ENCODE data around the gene NCF1.
"Not testable (repeated sequence)": the region's sequence is repeated elsewhere in the genome, so short reads cannot be mapped to it uniquely, and the experiment has no call there.

NCF1 gene

GRCh38 chr7:74788369-74789150 lies 14.7 kb downstream of the NCF1 start:
- DNase-seq, result peak; percentile 53

GRCh38 chr7:74789200-74789736 lies 15.5 kb downstream of the NCF1 start:
- not testable (repeated sequence) for DNase-seq

GRCh38 chr7:74797848-74798622 lies 24.2 kb downstream of the NCF1 start:
- DNase-seq, result not testable (repeated sequence)

GRCh38 chr7:74798644-74799043 lies 24.8 kb downstream of the NCF1 start:
- not testable (repeated sequence) for DNase-seq

- not testable (repeated sequence) for DNase-seq
Observed at GRCh38 chr7:74815882-74816281, 42.1 kb downstream of the NCF1 start.

- DNase-seq, result not testable (repeated sequence)
Observed at GRCh38 chr7:74820146-74820805, 46.5 kb downstream of the NCF1 start.

- DNase-seq, result not testable (repeated sequence)
Observed at GRCh38 chr7:74821259-74821658, 47.4 kb downstream of the NCF1 start.

GRCh38 chr7:74829959-74830358 lies 56.1 kb downstream of the NCF1 start:
- not testable (repeated sequence) for DNase-seq

- DNase-seq, result not testable (repeated sequence)
Observed at GRCh38 chr7:74830411-74830810, 56.6 kb downstream of the NCF1 start.
